Heart right ventricle (tissue), 16 donors: ENCODE results near the gene SLC25A20. TPM values are rescaled to one million over a fixed set of nuclear protein-coding genes. Genes with fewer than 3 reads are reported as not detected.

Experiments used
- ATAC-seq, 8 donors: fragments of 200-7000 bp; cut with Tn5 transposase; one replicate each; pipeline ENCODE4 v1.9.1; 2020; ENCODE audit warnings: mild to moderate bottlenecking in 8 of 8, moderate library complexity in 8 of 8, moderate number of reproducible peaks in 1 of 8
- DNase-seq, 2 donors: peaks; one replicate each; pipeline ENCODE4 v3.0.0-alpha.2; 2020
- H3K27ac ChIP-seq, 10 donors: fragments of 200-600 bp; sonication (generic) in 2 of 10; one replicate each; pipeline versions ENCODE4 v1.5.0 to v1.8.0; 2020 to 2022; ENCODE audit warnings: mild to moderate bottlenecking in 3 of 10
- H3K27me3 ChIP-seq, 7 donors: fragments of 200-600 bp; one replicate each; pipeline ENCODE4 v1.8.0; 2021 to 2022; ENCODE audit warnings: mild to moderate bottlenecking in 2 of 7
- H3K36me3 ChIP-seq, 9 donors: fragments of 200-600 bp; sonication (generic) in 1 of 9; one replicate each; pipeline versions ENCODE4 v1.5.0 to v1.8.0; 2020 to 2022; ENCODE audit warnings: mild to moderate bottlenecking in 2 of 9
- H3K4me1 ChIP-seq, 9 donors: fragments of 200-600 bp; sonication (generic) in 1 of 9; one replicate each; pipeline versions ENCODE4 v1.5.0 to v1.8.0; 2020 to 2022; ENCODE audit warnings: mild to moderate bottlenecking in 4 of 9
- H3K4me3 ChIP-seq, 10 donors: fragments of 200-600 bp; sonication (generic) in 2 of 10; one replicate each; pipeline versions ENCODE4 v1.5.0 to v1.8.0; 2020 to 2022; ENCODE audit warnings: mild to moderate bottlenecking in 7 of 10, moderate library complexity in 2 of 10
- H3K9me3 ChIP-seq, 11 donors: fragments of 200-600 bp in 10 of 11; sonication (generic) in 2 of 11; one replicate each; pipeline versions ENCODE4 v1.5.0 to v1.8.0; 2013 to 2022; ENCODE audit warnings: mild to moderate bottlenecking in 2 of 11, control low read depth in 1 of 11, moderate library complexity in 1 of 11
- WGBS, 2 donors: extraction: QIAGEN DNeasy Blood & Tissue Kit; methylation state at CpG; one replicate each; pipeline ENCODE4 v1.1.7; 2013; ENCODE audit warnings: inconsistent platforms in 1 of 2; 5-methylcytosine and 5-hydroxymethylcytosine counted together
- intact Hi-C, 10 donors: fragments of 100-400 bp; cut with DNase I; formaldehyde crosslinking; loops; one replicate each; pipeline versions ENCODE4 v1.11.1 to v1.14.2; 2022
- polyA plus RNA-seq, 2 donors: library from polyadenylated mRNA; stranded (reverse); fragments of 200-250 nt; gene quantifications; one replicate each; pipeline ENCODE4 v1.2.3, GENCODE V29; 2013
- total RNA-seq, 10 donors: library from RNA; stranded (reverse); fragmentation: NEBNext Ultra II Directional in 3 of 10; extraction: Animal tissue kit (Norgen Biotek cat#: 25700) in 3 of 10; gene quantifications; one replicate each; pipeline versions ENCODE4 v1.2.1 to v1.2.4, GENCODE V29; 2021 to 2023
- TF ChIP-seq, protein P1 (sequence below), 9 donors: fragments of 200-600 bp; sonication (generic) in 2 of 9; IDR thresholded peaks; one replicate each; pipeline versions ENCODE4 v1.5.0 to v1.8.0; 2021 to 2022; ENCODE audit warnings: antibody characterized with exemption in 9 of 9, mild to moderate bottlenecking in 5 of 9, moderate library complexity in 1 of 9
- donor health status: Arrhythmogenic right ventricular cardiomyopathy.
- donor health status: ischemic (EF 13 %, LVEDD 7.1; RV severe dilation, severe dysfunction).
- donor health status: healthy with polysubstance abuse.
- donor health status: DM: no; HTN: yes; CAD: no.
- donor health status: DM: no; HTN: no; CAD: no.
- donor health status: ischemic (EF 25% LVEDD 6.9; RV normal size, moderate dysfunction).
- donor health status: ischemic (EF 25% LVEDD 5.7; RV mildly dilated, moderate dysfunction).
- donor health status: healthy.
- donor health status: DM: yes; HTN: yes; CAD: no.
- donor health status: Ischemic cardiomyopathy.
- donor health status: ischemic (EF 35%, LVEDD 5.7; RV mildly dilated, moderate dysfunction).
- donor health status: nonischemic (EF 11% LVEDD 7.7; RV severe dilation, severe dysfunction).
- donor health status: DM: yes; HTN: yes; CAD: no.
- donor health status: PGD.
- donor health status: ischemic (EF 29% LVEDD 5.4; RV normal size, mild dysfunction).
- donor health status: nonischemic (EF 23%, LVEDD 6.1; RV moderate dilation, normal function).

Gene SLC25A20
- total and polyA plus RNA-seq, 12 donors, result 36.7 to 129 (median 70.8) TPM

DNA sequence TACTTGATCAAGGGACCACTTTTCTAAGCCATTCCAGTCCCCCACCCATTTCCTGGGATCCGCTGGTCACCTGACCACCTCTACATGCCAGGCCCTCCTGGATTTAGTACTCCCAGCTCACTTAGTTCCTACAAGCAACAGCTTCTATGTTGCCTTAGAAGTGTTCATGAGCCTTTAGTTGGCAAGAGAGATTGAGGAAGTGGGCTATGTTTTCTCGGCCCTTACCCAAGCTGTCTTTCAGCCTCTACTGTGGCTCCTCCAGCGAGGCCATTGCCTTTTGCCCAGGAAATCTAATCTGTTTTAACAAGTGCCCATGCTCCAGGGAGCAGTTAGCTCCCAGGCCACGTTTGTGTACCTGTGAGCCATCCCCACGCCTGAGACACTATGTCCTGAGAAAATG is 46.5 kb downstream of the SLC25A20 start:
- ATAC-seq (no peak), DNase-seq (no peak)
- TF ChIP-seq, protein P1, sequence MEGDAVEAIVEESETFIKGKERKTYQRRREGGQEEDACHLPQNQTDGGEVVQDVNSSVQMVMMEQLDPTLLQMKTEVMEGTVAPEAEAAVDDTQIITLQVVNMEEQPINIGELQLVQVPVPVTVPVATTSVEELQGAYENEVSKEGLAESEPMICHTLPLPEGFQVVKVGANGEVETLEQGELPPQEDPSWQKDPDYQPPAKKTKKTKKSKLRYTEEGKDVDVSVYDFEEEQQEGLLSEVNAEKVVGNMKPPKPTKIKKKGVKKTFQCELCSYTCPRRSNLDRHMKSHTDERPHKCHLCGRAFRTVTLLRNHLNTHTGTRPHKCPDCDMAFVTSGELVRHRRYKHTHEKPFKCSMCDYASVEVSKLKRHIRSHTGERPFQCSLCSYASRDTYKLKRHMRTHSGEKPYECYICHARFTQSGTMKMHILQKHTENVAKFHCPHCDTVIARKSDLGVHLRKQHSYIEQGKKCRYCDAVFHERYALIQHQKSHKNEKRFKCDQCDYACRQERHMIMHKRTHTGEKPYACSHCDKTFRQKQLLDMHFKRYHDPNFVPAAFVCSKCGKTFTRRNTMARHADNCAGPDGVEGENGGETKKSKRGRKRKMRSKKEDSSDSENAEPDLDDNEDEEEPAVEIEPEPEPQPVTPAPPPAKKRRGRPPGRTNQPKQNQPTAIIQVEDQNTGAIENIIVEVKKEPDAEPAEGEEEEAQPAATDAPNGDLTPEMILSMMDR (IDR thresholded peaks at IDR 0.05), result no peak
- 91 to 92% methylated on average over 5 of the region's 5 CpGs for WGBS, 2 donors
- Histone ChIP-seq H3K27me3 (no peaks in the 10 kb centered on the region), H3K4me1 (peaks cover 0 to 12% (median 5%) of the 10 kb centered on the region in 9 donors), H3K4me3 (no peak overlapping the region), H3K36me3 (peaks cover 0 to 22% (median 0%) of the 10 kb centered on the region in 9 donors), H3K27ac (no peak overlapping the region), H3K9me3 (no peaks in the 10 kb centered on the region)
- intact Hi-C loops, result no loop called here

DNA sequence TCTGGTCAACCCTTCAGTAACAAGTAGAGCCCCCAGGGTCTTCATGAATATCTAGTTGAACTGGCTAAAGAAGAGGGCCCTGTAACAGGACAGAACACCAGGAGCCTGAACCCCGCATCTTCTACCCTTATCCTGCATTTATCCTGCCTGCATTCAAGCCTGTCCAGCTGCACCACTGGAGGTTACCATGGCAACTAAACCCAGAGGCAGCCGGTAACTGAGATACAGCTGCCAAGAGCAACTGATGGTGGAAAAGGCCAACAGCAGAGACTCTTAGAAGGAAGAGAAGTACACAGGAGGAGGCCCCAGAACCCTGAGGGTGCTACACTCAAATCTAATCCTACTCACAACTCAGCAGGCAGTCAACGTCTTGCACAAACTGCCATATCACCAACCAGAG is 47.3 kb downstream of the SLC25A20 start:
- H3K9me3 ChIP-seq, result no peaks in the 10 kb centered on the region
- H3K4me1 ChIP-seq, result peaks cover 2 to 18% (median 10%) of the 10 kb centered on the region in 9 donors
- DNase-seq, result no peak
- H3K4me3 ChIP-seq, result no peak overlapping the region
- WGBS, 2 donors, result 51% methylated on average over 3 of the region's 3 CpGs
- TF ChIP-seq, protein P1 (IDR thresholded peaks at IDR 0.05), result no peak
- intact Hi-C loops, result no loop called here
- peaks cover 0 to 14% (median 0%) of the 10 kb centered on the region in 9 donors for H3K36me3 ChIP-seq
- no peak overlapping the region for H3K27ac ChIP-seq
- H3K27me3 ChIP-seq, result no peaks in the 10 kb centered on the region
- ATAC-seq, result no peak

DNA sequence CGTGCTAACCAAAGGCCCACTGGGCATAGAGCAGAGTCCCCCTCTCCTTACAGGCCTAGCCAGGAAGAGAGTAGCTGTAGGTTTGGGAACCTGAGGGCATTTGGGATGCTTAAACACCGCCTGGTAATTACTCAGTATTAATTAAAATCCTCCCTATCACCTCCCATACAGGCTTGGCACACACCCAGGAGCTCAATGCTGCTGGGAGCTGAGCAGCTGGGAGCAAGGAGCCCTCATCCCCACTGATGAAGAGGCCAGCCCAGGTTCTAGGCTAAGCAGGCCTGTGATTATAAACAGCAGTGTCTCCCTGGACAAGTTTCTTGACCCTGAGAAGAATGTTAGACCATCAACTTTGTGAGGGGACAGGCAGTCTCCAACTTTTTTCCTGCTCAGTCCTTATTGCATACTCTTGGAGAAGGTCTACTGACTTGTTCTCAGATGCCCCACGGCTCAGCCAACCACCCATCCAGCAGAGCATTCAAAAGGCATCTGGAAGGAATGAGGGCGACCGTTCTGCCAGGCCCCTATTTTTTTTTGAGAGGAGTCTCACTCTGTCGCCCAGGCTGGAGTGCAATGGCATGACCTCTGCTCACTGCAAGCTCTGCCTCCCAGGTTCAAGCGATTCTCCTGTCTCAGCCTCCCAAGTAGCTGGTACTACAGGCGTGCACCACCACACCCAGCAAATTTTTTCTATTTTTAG is 49.7 kb downstream of the SLC25A20 start:
- no peaks in the 10 kb centered on the region for H3K9me3 ChIP-seq
- intact Hi-C loops, result no loop called here
- DNase-seq (peak in 1 of 2 donors; percentile 10), ATAC-seq (no peak)
- H3K27me3 ChIP-seq, result no peaks in the 10 kb centered on the region
- H3K36me3 ChIP-seq, result no peaks in the 10 kb centered on the region
- 95 to 96% methylated on average over 8 of the region's 8 CpGs for whole genome bisulfite sequencing, 2 donors
- peak overlapping the region in 3 of 10 donors; percentile 97 to 99 (median 98) for H3K27ac ChIP-seq
- no peak overlapping the region for H3K4me3 ChIP-seq
- H3K4me1 ChIP-seq, result peaks cover 6 to 34% (median 24%) of the 10 kb centered on the region in 9 donors
- TF ChIP-seq, protein P1 (IDR thresholded peaks at IDR 0.05), result no peak

DNA sequence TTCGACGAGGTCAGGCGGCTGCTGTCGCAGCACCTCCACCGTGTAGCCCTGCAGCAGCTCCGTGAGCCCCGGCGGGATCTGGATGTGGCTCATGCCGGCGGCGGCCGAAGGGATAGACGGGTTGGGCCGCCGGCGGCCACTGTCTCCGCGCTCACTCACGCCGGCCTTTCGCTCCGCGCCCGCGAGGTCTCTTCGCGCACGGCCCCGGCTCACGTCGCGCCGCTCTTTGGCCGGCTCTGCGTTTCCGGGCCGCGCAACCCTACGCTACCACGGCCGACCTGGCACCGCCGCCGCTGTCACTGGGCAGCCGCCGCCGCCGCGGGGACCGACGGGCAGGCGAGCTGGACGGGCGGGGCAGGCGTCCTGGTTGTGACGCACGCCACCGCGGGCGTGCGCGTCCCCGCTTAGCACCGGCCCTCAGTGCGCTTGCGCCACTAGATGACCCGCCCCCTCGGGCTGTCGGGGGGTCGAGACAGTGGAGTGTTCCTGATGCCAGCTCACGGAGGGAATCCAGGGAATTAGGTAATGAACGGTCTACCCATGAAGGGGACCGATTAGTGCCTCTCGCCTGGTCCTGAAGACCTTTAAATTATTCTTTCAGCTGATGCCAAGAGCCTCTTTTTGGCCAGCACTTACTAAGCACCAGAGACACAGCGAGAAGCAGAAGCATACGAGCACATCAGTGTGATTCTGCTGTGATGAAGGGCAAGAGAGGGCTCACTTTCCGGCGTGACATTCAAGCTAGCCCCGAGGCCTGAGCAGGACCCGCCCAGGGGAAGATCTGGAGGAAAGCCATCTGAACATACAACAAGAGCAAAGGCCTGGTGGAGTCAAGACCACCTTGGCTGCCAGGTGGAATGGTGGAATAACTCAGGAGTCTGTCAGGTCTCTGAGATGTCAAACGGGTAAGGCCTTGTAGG is 50.9 kb downstream of the SLC25A20 start, which contains the start of gene PRKAR2A:
TSS of gene PRKAR2A (minus strand) at position 371 of the 920 bp plus-strand sequence. CDS start at position 93, 278 bp downstream.
- Histone ChIP-seq H3K27ac (peak within 1 kb of the TSS; percentile 90 to 99 (median 97)), H3K27me3 (no peaks in the 10 kb centered on the region), H3K4me1 (peaks cover 6 to 34% (median 24%) of the 10 kb centered on the region in 9 donors), H3K9me3 (no peaks in the 10 kb centered on the region), H3K4me3 (peak within 1 kb of the TSS; percentile 65 to 97 (median 87)), H3K36me3 (no peaks in the 10 kb centered on the region)
- DNase-seq (peak; percentile 89 to 92), ATAC-seq (peak; percentile 95 to 98 (median 96))
- TF ChIP-seq, protein P1 (IDR thresholded peaks at IDR 0.05), result no peak
- 2% methylated on average over 75 to 81 of the region's 81 CpGs for WGBS, 2 donors
- intact Hi-C loops, result loop anchor here in 2 of 10 donors (2.0 kb wide), 2 partner anchors 71 to 107 kb away; partner anchors contain the start of gene ARIH2 (in 1 of the 2)
